Body of pancreas (tissue), 4 donors: ENCODE results near the gene CCL2. TPM values are rescaled to one million over a fixed set of nuclear protein-coding genes. Genes with fewer than 3 reads are reported as not detected.

ENCODE experiments used
- ATAC-seq: fragments of 150-250 bp; one replicate; pipeline ENCODE4 v1.9.1; 2016
- DNase-seq, 4 donors: peaks; one replicate each; pipeline ENCODE4 v3.0.0-alpha.2; 2019
- H3K27ac ChIP-seq, 4 donors: fragments of 200-600 bp; sonication (generic); 1 replicate in 3 of 4; 2 replicates in 1 of 4; pipeline versions ENCODE4 v1.5.1 to v1.6.1; 2016 to 2019; ENCODE audit warnings: mild to moderate bottlenecking in 1 of 4, mixed read lengths in 1 of 4, moderate library complexity in 1 of 4
- H3K27me3 ChIP-seq, 2 donors: fragments of 200-600 bp; sonication (generic); one replicate each; pipeline ENCODE4 v1.6.0; 2016; ENCODE audit warnings: mild to moderate bottlenecking in 1 of 2
- H3K36me3 ChIP-seq, 2 donors: fragments of 200-600 bp; sonication (generic); replicated peaks in 1 of 2; 2 replicates each; pipeline ENCODE4 v1.5.1; 2016; ENCODE audit warnings: low read depth in 2 of 2; ENCODE audit not compliant: insufficient read depth in 1 of 2
- H3K4me1 ChIP-seq: fragments of 200-600 bp; sonication (generic); one replicate; pipeline ENCODE4 v1.6.0; 2016
- H3K4me3 ChIP-seq, 2 donors: fragments of 200-600 bp; sonication (generic); 1 replicate in 1 of 2; 2 replicates in 1 of 2; pipeline ENCODE4 v1.5.1; 2016 to 2019
- H3K9me3 ChIP-seq, 3 donors: fragments of 200-600 bp; sonication (generic); 1 replicate in 2 of 3; 2 replicates in 1 of 3; pipeline ENCODE4 v1.5.1; 2016
- CTCF ChIP-seq, 7 experiments: fragments of 450-650 bp in 4 of 7; fragments of 200-600 bp in 3 of 7; sonication (generic) in 3 of 7; IDR thresholded peaks; one replicate each; pipeline ENCODE4 v1.5.1; 2016 to 2019; ENCODE audit warnings: antibody characterized with exemption in 7 of 7
- POLR2A ChIP-seq, 3 donors: fragments of 450-650 bp; IDR thresholded peaks; one replicate each; pipeline ENCODE4 v1.6.1; 2016; ENCODE audit warnings: antibody characterized with exemption in 3 of 3, mild to moderate bottlenecking in 2 of 3
- WGBS, 2 donors: methylation state at CpG; one replicate each; pipeline ENCODE4 v1.1.5; 2017; 5-methylcytosine and 5-hydroxymethylcytosine counted together
- intact Hi-C: fragments of 100-400 bp; cut with DNase I; formaldehyde crosslinking; loops from one replicate; pipeline ENCODE4 v1.15.1; 2023
- total RNA-seq, 2 donors: library from RNA; depleted of rRNA; stranded (reverse); fragments of >200 nt; gene quantifications; one replicate each; pipeline ENCODE4 v1.1.0, GENCODE V29; 2016

Gene CCL2
- total RNA-seq = 10 to 100 TPM; 34.0 to 49.8 TPM

- peak in 2 of 3 donors; percentile 78 to 80 for TF ChIP-seq POLR2A (IDR thresholded peaks at IDR 0.05)
- TF ChIP-seq CTCF (IDR thresholded peaks at IDR 0.05) = no peak
- Histone ChIP-seq H3K4me3 (no peak within 1 kb of the TSS), H3K4me1 (peaks cover 57% of the 10 kb centered on the region), H3K27me3 (no peaks in the 10 kb centered on the region), H3K9me3 (no peaks in the 10 kb centered on the region), H3K27ac (peak within 1 kb of the TSS; percentile 22 to 86 (median 82)), H3K36me3 (no peaks in the 10 kb centered on the region)
- ATAC-seq = peak; percentile 33
- DNase-seq = peak; percentile 44 to 75 (median 52)
- intact Hi-C loops = no loop called here
- WGBS, 2 donors = 3 to 8% methylated on average over 11 of the region's 11 CpGs
Measured at GRCh38 chr17:34254651-34255380, at the start of gene CCL2. CCL2 (plus strand) TSS chr17:34255285; CDS start chr17:34255350, 65 bp downstream.

DNA sequence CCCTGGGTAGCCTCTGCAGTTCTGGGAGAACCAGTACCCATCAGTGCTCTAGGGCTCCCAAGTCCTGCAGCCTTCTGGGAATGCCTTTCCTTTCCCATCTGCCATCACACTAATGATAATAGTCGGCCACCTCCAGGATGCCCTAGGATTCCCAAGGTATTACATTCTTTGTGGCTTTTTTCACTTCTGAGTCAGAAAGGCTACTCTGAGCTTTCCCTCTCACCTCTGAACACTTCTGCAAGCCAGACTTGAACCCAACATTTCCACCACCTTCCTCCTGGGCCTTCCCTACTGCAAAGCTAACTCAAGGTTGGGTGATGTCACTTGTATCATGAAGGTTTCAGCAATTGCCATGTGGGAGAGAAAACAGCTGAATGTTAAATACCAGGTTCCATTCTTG is 49.7 kb upstream of the CCL2 start:
- Histone ChIP-seq H3K4me1 (no peaks in the 10 kb centered on the region), H3K4me3 (no peak overlapping the region), H3K9me3 (no peaks in the 10 kb centered on the region), H3K36me3 (no peaks in the 10 kb centered on the region), H3K27me3 (no peaks in the 10 kb centered on the region), H3K27ac (no peak overlapping the region)
- intact Hi-C loops = loop anchor here (10.0 kb wide), 1 partner anchor 99 kb away; no protein-coding TSS in a partner anchor
- WGBS, 2 donors = 70 to 90% methylated on average over 1 of the region's 1 CpG
- ATAC-seq (no peak), DNase-seq (no peak)
- TF ChIP-seq CTCF (IDR thresholded peaks at IDR 0.05) (no peak), POLR2A (IDR thresholded peaks at IDR 0.05) (no peak)

GRCh38 chr17:34206569-34206968 is 48.5 kb upstream of the CCL2 start:
- TF ChIP-seq CTCF (IDR thresholded peaks at IDR 0.05) (no peak), POLR2A (IDR thresholded peaks at IDR 0.05) (no peak)
- Histone ChIP-seq H3K27me3 (no peaks in the 10 kb centered on the region), H3K36me3 (no peaks in the 10 kb centered on the region), H3K4me3 (no peak overlapping the region), H3K4me1 (no peaks in the 10 kb centered on the region), H3K27ac (no peak overlapping the region), H3K9me3 (no peaks in the 10 kb centered on the region)
- ATAC-seq = no peak
- DNase-seq = no peak
- intact Hi-C loops = loop anchor here (10.0 kb wide), 1 partner anchor 98 kb away; no protein-coding TSS in a partner anchor
- WGBS, 2 donors = 67 to 75% methylated on average over 3 of the region's 3 CpGs

- Histone ChIP-seq H3K36me3 (no peaks in the 10 kb centered on the region), H3K4me3 (no peak overlapping the region), H3K27me3 (no peaks in the 10 kb centered on the region), H3K27ac (no peak overlapping the region), H3K4me1 (no peaks in the 10 kb centered on the region), H3K9me3 (no peaks in the 10 kb centered on the region)
- no peak for TF ChIP-seq POLR2A (IDR thresholded peaks at IDR 0.05)
- TF ChIP-seq CTCF (IDR thresholded peaks at IDR 0.05) = no peak
- no peak for ATAC-seq
- intact Hi-C loops = loop anchor here (10.0 kb wide), 1 partner anchor 97 kb away; no protein-coding TSS in a partner anchor
- WGBS, 2 donors = 65 to 87% methylated on average over 2 of the region's 2 CpGs
- no peak for DNase-seq
Measured at GRCh38 chr17:34207572-34207971, 47.5 kb upstream of the CCL2 start.

DNA sequence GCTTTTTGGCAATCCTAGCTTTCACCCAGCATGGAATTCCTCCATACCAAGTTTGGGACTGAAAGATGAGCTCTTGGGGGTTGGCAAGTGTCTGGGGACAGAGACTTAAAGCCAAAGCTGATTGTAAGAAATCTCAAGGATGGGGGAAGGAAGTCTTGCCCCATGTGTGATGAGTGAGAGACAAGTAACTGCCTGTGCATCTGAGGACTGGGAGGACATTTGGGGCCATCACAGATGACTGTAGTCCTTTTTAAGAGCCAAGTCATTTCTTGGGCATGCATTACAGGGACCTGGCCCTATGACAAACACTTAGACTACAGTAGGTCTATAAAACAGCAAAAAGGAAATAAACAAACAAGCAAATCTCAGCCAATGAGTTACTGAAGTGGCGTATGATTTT is 36.3 kb upstream of the CCL2 start:
- H3K27ac ChIP-seq = no peak overlapping the region
- H3K36me3 ChIP-seq = no peaks in the 10 kb centered on the region
- no peak overlapping the region for H3K4me3 ChIP-seq
- ATAC-seq (no peak), DNase-seq (no peak)
- no peaks in the 10 kb centered on the region for H3K27me3 ChIP-seq
- 0 to 95% methylated on average over 1 of the region's 1 CpG for WGBS, 2 donors
- no peaks in the 10 kb centered on the region for H3K9me3 ChIP-seq
- TF ChIP-seq CTCF (IDR thresholded peaks at IDR 0.05) (no peak), POLR2A (IDR thresholded peaks at IDR 0.05) (no peak)
- no peaks in the 10 kb centered on the region for H3K4me1 ChIP-seq
- intact Hi-C loops = no loop called here
